K562 (cell line): Measurements from ENCODE around the gene NDC1. TPM values are rescaled to one million over a fixed set of nuclear protein-coding genes. Genes with fewer than 3 reads are reported as not detected.
A peak's percentile ranks its signal among the peaks of the same experiment; 100 is the strongest.

Experiments used
- AFF1 ChIP-seq, 2 experiments: fragments of 450-650 bp; IDR thresholded peaks; 2 replicates each; pipeline ENCODE4 v1.6.1; 2018; ENCODE audit warnings: mild to moderate bottlenecking in 2 of 2, low read depth in 1 of 2; ENCODE audit not compliant: partially characterized antibody in 2 of 2
- ASH1L ChIP-seq: fragments of 450-650 bp; IDR thresholded peaks from 2 replicates; pipeline ENCODE4 v1.6.1; 2018; ENCODE audit warnings: borderline replicate concordance, mild to moderate bottlenecking, low read depth; ENCODE audit not compliant: partially characterized antibody
- CC2D1A ChIP-seq: fragments of 450-650 bp; IDR thresholded peaks from 2 replicates; pipeline ENCODE4 v1.6.1; 2017; ENCODE audit warnings: mild to moderate bottlenecking
- E2F1 ChIP-seq: sonication (generic); formaldehyde crosslinking; IDR thresholded peaks from 2 replicates; pipeline ENCODE4 v1.8.1; 2023; ENCODE audit warnings: mild to moderate bottlenecking, missing genetic modification reagents, moderate library complexity
- GTF3C2 ChIP-seq: IDR thresholded peaks from 3 replicates; pipeline ENCODE4 v1.6.1; 2011; ENCODE audit warnings: borderline replicate concordance, mild to moderate bottlenecking, moderate library complexity; ENCODE audit not compliant: insufficient read length; ENCODE audit errors: extremely low read depth
- MEF2D ChIP-seq: conservative IDR thresholded peaks from 2 replicates; pipeline ENCODE4 v1.6.1; 2016; ENCODE audit warnings: low read depth, missing genetic modification characterization, missing compliant biosample characterization
- PHF21A ChIP-seq: fragments of 450-650 bp; IDR thresholded peaks from 2 replicates; pipeline ENCODE4 v1.6.1; 2017; ENCODE audit warnings: low read depth, borderline replicate concordance
- RB1 ChIP-seq: fragments of 450-650 bp; IDR thresholded peaks from 2 replicates; pipeline ENCODE4 v1.6.1; 2017; ENCODE audit warnings: low read depth, mild to moderate bottlenecking
- RUNX1 ChIP-seq: sonication (generic); IDR thresholded peaks from 2 replicates; pipeline ENCODE4 v1.6.1; 2016; ENCODE audit warnings: antibody characterized with exemption, low read depth
- SMC3 ChIP-seq: conservative IDR thresholded peaks from 2 replicates; pipeline ENCODE4 v1.6.1; 2011; ENCODE audit warnings: low read depth, low read length, improper control_type of control experiment; ENCODE audit not compliant: insufficient read depth
- THRB ChIP-seq: fragments of 450-650 bp; formaldehyde crosslinking; conservative IDR thresholded peaks from 2 replicates; pipeline ENCODE4 v1.4.0; 2022; ENCODE audit warnings: mild to moderate bottlenecking, missing genetic modification characterization
- USF1 ChIP-seq: sonication (generic); formaldehyde crosslinking; IDR thresholded peaks from 2 replicates; pipeline ENCODE4 v1.9.0; 2022; ENCODE audit warnings: mild to moderate bottlenecking, missing genetic modification reagents
- ZHX1 ChIP-seq: fragments of 150-350 bp; conservative IDR thresholded peaks from 2 replicates; pipeline ENCODE4 v1.6.1; 2014; ENCODE audit warnings: low read length
- ZNF408 ChIP-seq: fragments of 250-450 bp; sonication (Bioruptor Pico); IDR thresholded peaks from 2 replicates; pipeline ENCODE4 v1.4.0; 2020; ENCODE audit warnings: low read depth, mild to moderate bottlenecking, moderate library complexity
- polyA plus RNA-seq, 8 experiments: library from polyadenylated mRNA; depleted of rRNA in 4 of 8; stranded (reverse) in 5 of 8; unstranded in 3 of 8; fragments of >200 nt; fragmentation: Nextera tagmentation in 2 of 8; fragmentation: Illumina TruSeq in 1 of 8; extraction: Ambion mirVana in 2 of 8; extraction: Trizol in 1 of 8; gene quantifications; 2 replicates each; pipeline versions ENCODE4 v1.2.1 to v1.2.3, GENCODE V29; 2011 to 2014; ENCODE audit warnings: inconsistent platforms in 1 of 8, missing spikeins in 1 of 8
- total RNA-seq, 7 experiments: library from RNA; depleted of rRNA in 6 of 7; stranded (reverse); fragments of >200 nt in 6 of 7; fragmentation: Illumina TruSeq in 2 of 7; extraction: Trizol in 2 of 7; gene quantifications; 2 replicates each; pipeline versions ENCODE4 v1.2.1 to v1.2.3, GENCODE V29; 2011 to 2021; ENCODE audit warnings: low replicate concordance in 1 of 7

Gene NDC1
- total and polyA plus RNA-seq, 9 of the 15 experiments (the other 6 are each of a cell fraction or from before 2014, with no cell fraction given), result 26.9 to 102 (median 64.5) TPM

GRCh38 chr1:53811414-53811851 is 26.7 kb downstream of the NDC1 start (continued):
- TF ChIP-seq GTF3C2 (no peak), RUNX1 (no peak), ZNF408 (CRISPR knock-in tag) (no peak), CC2D1A (peak; percentile 94), ZHX1 (no peak), RB1 (no peak), THRB (CRISPR knock-in tag) (no peak), MEF2D (tag) (peak; percentile 61; the same call in 1 of the 2 replicates), SMC3 (no peak), USF1 (CRISPR knock-in tag) (no peak), ASH1L (no peak), PHF21A (no peak), AFF1 (IDR thresholded peaks at IDR 0.05; ENCODE audit: low read depth in 1 of 2, partially characterized antibody in 2 of 2) (no peak), E2F1 (no peak)
